Naive thymus-derived CD8-positive, alpha-beta T cell (primary cell): ENCODE data around the gene LRMDA. TPM values are rescaled to one million over a fixed set of nuclear protein-coding genes. Genes with fewer than 3 reads are reported as not detected.
"Not testable (repeated sequence)": the region's sequence is repeated elsewhere in the genome, so short reads cannot be mapped to it uniquely, and the experiment has no call there.

ENCODE experiments used
- ATAC-seq, 2 donors: fragments of 150-1000 bp; cut with Tn5 transposase in 1 of 2; sonication (Bioruptor Pico), chemical (Tn5 transposase) in 1 of 2; 1 replicate in 1 of 2; 2 replicates in 1 of 2; pipeline ENCODE4 v1.10.0; 2021; ENCODE audit warnings: mild to moderate bottlenecking in 2 of 2, moderate library complexity in 2 of 2
- POLR2A ChIA-PET: fragments of 350-600 bp; sonication (Branson Sonifier 250); formaldehyde crosslinking; loops from one replicate; lab custom pipeline; 2021; ENCODE audit warnings: antibody characterized with exemption; lab: Charles Lee
- DNase-seq, 10 donors: peaks; one replicate each; pipeline versions ENCODE4 v3.0.0 to v3.0.0-alpha.2; 2020 to 2022
- H3K27ac Mint-ChIP-seq, 10 donors: one replicate each; pipeline ENCODE4 v1.8.0; 2020 to 2022; ENCODE audit warnings: mild to moderate bottlenecking in 10 of 10, mixed read lengths in 10 of 10, moderate library complexity in 4 of 10, inconsistent platforms in 1 of 10
- H3K27me3 Mint-ChIP-seq, 5 donors: one replicate each; pipeline ENCODE4 v1.8.0; 2021 to 2022; ENCODE audit warnings: mixed read lengths in 5 of 5
- H3K36me3 Mint-ChIP-seq, 3 donors: one replicate each; pipeline ENCODE4 v1.8.0; 2020 to 2022; ENCODE audit warnings: mixed read lengths in 3 of 3, mild to moderate bottlenecking in 2 of 3, inconsistent platforms in 1 of 3
- H3K4me1 Mint-ChIP-seq, 4 donors: one replicate each; pipeline ENCODE4 v1.8.0; 2021 to 2022; ENCODE audit warnings: mixed read lengths in 4 of 4
- H3K4me3 Mint-ChIP-seq, 10 donors: one replicate each; pipeline ENCODE4 v1.8.0; 2020 to 2022; ENCODE audit warnings: mild to moderate bottlenecking in 10 of 10, mixed read lengths in 10 of 10, moderate library complexity in 6 of 10, inconsistent platforms in 1 of 10
- H3K9me3 Mint-ChIP-seq, 9 donors: one replicate each; pipeline ENCODE4 v1.8.0; 2020 to 2022; ENCODE audit warnings: mixed read lengths in 9 of 9, mild to moderate bottlenecking in 3 of 9, inconsistent platforms in 1 of 9, moderate library complexity in 1 of 9
- polyA plus RNA-seq, 3 donors: library from polyadenylated mRNA; unstranded; fragments of 300-500 nt; fragmentation: Illumina TruSeq; gene quantifications; one replicate each; pipeline ENCODE4 v1.2.3, GENCODE V29; 2021
- total RNA-seq, 8 experiments: library from RNA in 2 of 8; stranded (reverse) in 2 of 8; gene quantifications; one replicate each; pipeline ENCODE4 v1.2.3 and lab custom pipeline; 2021 to 2026

Gene LRMDA
- total and polyA plus RNA-seq, 5 experiments from 2014 or later = not detected

DNA sequence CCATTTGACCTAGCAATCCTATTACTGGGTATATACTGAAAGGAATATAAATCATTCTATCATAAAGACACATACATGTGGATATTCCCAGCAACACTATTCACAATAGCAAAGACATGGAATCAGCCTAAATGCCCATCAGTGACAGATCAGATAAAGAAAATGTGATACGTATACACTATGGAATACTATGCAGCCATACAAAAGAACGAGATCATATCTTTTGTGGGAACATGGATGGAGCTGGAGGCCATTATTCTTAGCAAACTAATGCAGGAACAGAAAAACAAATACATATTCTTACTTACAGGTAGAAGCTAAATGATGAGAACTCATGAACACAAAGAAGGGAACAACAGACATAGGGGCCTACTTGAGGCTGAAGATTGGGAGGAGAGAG is 629.6 kb downstream of the LRMDA start:
- H3K4me3 Mint-ChIP-seq, ATAC-seq, H3K4me1 Mint-ChIP-seq, H3K27me3 Mint-ChIP-seq, DNase-seq, H3K27ac Mint-ChIP-seq, H3K9me3 Mint-ChIP-seq, H3K36me3 Mint-ChIP-seq, POLR2A ChIA-PET: not testable (repeated sequence)

DNA sequence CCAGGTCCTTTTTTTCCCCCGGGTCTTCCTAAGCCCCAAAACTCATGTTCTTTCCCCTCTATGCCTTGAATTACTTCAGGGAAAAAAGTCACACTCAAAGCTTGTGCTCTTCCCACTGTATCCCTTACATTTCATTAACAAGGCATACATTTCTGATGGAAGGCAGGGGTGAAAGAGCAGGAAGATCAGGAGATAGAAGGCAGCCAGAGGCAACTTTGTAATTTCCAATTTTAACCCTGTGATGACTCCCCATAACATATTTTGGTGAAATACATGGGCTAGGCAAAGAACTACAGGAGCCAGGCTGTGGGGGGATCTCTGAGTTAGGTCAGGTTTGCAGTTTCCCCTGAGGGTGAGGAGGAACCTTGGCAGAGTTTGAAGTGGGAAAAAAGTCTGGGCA is 635.0 kb downstream of the LRMDA start:
- peaks cover 0 to 20% (median 5%) of the 10 kb centered on the region in 5 donors for H3K27me3 Mint-ChIP-seq
- POLR2A ChIA-PET = no interaction called here
- DNase-seq = no peak
- no peaks in the 10 kb centered on the region for H3K4me1 Mint-ChIP-seq
- no peak overlapping the region for H3K27ac Mint-ChIP-seq
- H3K36me3 Mint-ChIP-seq = no peaks in the 10 kb centered on the region
- H3K4me3 Mint-ChIP-seq = no peak overlapping the region
- peaks cover 0 to 13% (median 0%) of the 10 kb centered on the region in 9 donors for H3K9me3 Mint-ChIP-seq
- no peak for ATAC-seq

- no peak overlapping the region for H3K27ac Mint-ChIP-seq
- H3K4me1 Mint-ChIP-seq = no peaks in the 10 kb centered on the region
- ATAC-seq = no peak
- H3K27me3 Mint-ChIP-seq = peaks cover 0 to 20% (median 5%) of the 10 kb centered on the region in 5 donors
- POLR2A ChIA-PET = no interaction called here
- peaks cover 0 to 13% (median 0%) of the 10 kb centered on the region in 9 donors for H3K9me3 Mint-ChIP-seq
- no peak for DNase-seq
- no peaks in the 10 kb centered on the region for H3K36me3 Mint-ChIP-seq
- H3K4me3 Mint-ChIP-seq = no peak overlapping the region
These were observed 636.0 kb downstream of the LRMDA start for GRCh38 chr10:76067447-76067846.

DNA sequence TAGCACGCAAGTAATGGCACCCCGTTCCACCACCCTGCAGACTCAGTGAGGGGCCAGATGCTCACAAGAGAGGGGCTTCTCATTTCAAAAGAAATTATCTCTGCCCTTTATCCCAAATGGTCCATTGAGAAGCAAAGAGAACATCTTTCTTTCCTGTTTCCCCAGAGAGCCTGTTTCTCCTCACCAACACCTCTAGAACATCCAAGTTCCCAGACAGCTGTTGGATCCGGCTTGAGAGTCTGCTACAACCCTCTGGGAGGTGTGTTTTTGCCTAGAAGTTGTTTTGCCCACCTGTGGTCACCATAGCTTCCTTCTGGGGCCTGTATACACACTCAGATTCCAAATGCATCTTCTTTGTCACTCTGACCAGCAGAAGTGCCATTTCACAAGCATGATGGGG is 637.4 kb downstream of the LRMDA start:
- Mint-ChIP-seq H3K4me1 (no peaks in the 10 kb centered on the region), H3K27ac (no peak overlapping the region), H3K9me3 (peaks cover 0 to 13% (median 0%) of the 10 kb centered on the region in 9 donors), H3K36me3 (no peaks in the 10 kb centered on the region), H3K4me3 (no peak overlapping the region), H3K27me3 (peaks cover 0 to 20% (median 5%) of the 10 kb centered on the region in 5 donors)
- ATAC-seq = no peak
- DNase-seq = no peak
- POLR2A ChIA-PET = no interaction called here

DNA sequence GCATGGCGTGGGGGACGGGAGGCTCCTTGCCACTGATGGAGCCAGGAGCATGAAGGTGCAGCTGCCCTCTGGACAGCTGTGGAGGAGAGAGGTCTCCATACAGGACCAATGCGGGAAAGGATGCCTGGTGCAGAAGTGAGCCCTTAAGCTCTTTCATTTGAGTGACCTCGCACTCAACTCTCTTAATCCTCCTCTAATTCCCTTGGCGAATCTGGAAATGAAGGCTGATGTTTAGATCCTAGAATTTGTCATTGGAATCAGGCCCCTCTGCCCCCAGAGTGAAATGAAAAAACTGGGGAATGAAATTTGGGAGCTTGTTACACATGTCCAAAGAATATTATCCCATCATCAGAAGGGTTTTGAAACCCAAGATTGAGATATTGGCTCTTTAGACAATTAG is 639.5 kb downstream of the LRMDA start:
- no peak for DNase-seq
- Mint-ChIP-seq H3K9me3 (peaks cover 0 to 13% (median 0%) of the 10 kb centered on the region in 9 donors), H3K27me3 (peaks cover 0 to 20% (median 2%) of the 10 kb centered on the region in 5 donors), H3K4me3 (no peak overlapping the region), H3K36me3 (no peaks in the 10 kb centered on the region), H3K27ac (no peak overlapping the region), H3K4me1 (no peaks in the 10 kb centered on the region)
- no peak for ATAC-seq
- POLR2A ChIA-PET = no interaction called here

GRCh38 chr10:76071653-76072365 is 640.4 kb downstream of the LRMDA start:
- H3K9me3 Mint-ChIP-seq = peaks cover 0 to 12% (median 0%) of the 10 kb centered on the region in 9 donors
- peaks cover 0 to 17% (median 2%) of the 10 kb centered on the region in 5 donors for H3K27me3 Mint-ChIP-seq
- H3K27ac Mint-ChIP-seq = no peak overlapping the region
- DNase-seq = no peak
- H3K36me3 Mint-ChIP-seq = no peaks in the 10 kb centered on the region
- no peak overlapping the region for H3K4me3 Mint-ChIP-seq
- ATAC-seq = no peak
- H3K4me1 Mint-ChIP-seq = no peaks in the 10 kb centered on the region
- POLR2A ChIA-PET = no interaction called here

- Mint-ChIP-seq H3K4me1 (no peaks in the 10 kb centered on the region), H3K9me3 (peaks cover 0 to 6% (median 0%) of the 10 kb centered on the region in 9 donors), H3K27me3 (peaks cover 0 to 17% (median 2%) of the 10 kb centered on the region in 5 donors), H3K4me3 (no peak overlapping the region), H3K36me3 (no peaks in the 10 kb centered on the region), H3K27ac (no peak overlapping the region)
- ATAC-seq (no peak), DNase-seq (no peak)
- POLR2A ChIA-PET = no interaction called here
These were observed 641.0 kb downstream of the LRMDA start for GRCh38 chr10:76072384-76072783.

GRCh38 chr10:76073524-76073923 is 642.1 kb downstream of the LRMDA start:
- ATAC-seq = no peak
- DNase-seq = no peak
- no peak overlapping the region for H3K27ac Mint-ChIP-seq
- no peak overlapping the region for H3K4me3 Mint-ChIP-seq
- H3K9me3 Mint-ChIP-seq = peaks cover 0 to 5% (median 0%) of the 10 kb centered on the region in 9 donors
- H3K27me3 Mint-ChIP-seq = peaks cover 0 to 11% (median 2%) of the 10 kb centered on the region in 5 donors
- H3K4me1 Mint-ChIP-seq = no peaks in the 10 kb centered on the region
- POLR2A ChIA-PET = no interaction called here
- H3K36me3 Mint-ChIP-seq = no peaks in the 10 kb centered on the region

DNA sequence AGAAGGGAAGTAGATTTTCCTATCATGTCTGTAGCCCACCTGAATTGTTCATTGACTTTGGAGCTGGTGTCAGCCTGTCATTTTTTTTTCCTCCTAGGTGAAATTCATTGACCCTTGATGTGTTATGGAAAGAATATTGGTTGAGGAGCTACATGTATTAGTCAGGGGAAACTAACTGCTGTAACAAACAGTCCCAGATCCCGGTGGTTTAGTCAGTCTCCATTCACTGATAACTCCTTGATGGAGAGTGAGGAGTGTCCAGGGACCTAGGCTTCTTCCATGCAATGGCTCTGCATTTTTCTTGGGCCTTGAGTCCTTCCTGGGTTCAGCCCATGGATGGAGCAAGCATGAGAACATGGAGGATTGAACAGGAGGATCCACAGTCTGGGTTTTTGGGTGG is 643.2 kb downstream of the LRMDA start:
- Mint-ChIP-seq H3K4me3 (no peak overlapping the region), H3K4me1 (no peaks in the 10 kb centered on the region), H3K9me3 (peaks cover 0 to 7% (median 0%) of the 10 kb centered on the region in 9 donors), H3K27me3 (peaks cover 0 to 11% (median 2%) of the 10 kb centered on the region in 5 donors), H3K36me3 (no peaks in the 10 kb centered on the region), H3K27ac (no peak overlapping the region)
- POLR2A ChIA-PET = no interaction called here
- DNase-seq (no peak), ATAC-seq (no peak)

GRCh38 chr10:76080451-76080850 is 649.0 kb downstream of the LRMDA start:
- POLR2A ChIA-PET = no interaction called here
- Mint-ChIP-seq H3K27me3 (peaks cover 0 to 8% (median 2%) of the 10 kb centered on the region in 5 donors), H3K36me3 (no peaks in the 10 kb centered on the region)

DNA sequence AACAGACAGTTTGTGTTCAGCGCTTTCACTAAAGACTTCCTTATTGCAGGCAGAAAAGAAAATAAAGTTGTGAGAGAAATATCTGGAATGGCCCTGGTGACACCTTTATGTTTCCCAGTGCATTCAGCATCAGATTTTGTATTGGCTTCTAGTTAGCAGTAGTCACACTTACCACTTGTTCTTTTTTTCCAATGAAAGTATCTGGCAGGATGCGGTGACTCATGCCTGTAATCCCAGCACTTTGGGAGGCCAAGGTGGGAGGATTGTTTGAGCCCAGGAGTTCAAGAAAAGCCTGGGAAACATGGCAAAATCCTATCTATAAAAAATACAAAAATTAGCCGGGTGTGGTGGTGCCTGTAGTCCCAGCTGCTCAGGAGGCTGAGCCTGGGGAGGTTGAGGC is 649.6 kb downstream of the LRMDA start:
- DNase-seq (no peak), ATAC-seq (no peak)
- POLR2A ChIA-PET = no interaction called here
- Mint-ChIP-seq H3K27me3 (peaks cover 0 to 13% (median 3%) of the 10 kb centered on the region in 5 donors), H3K27ac (no peak overlapping the region), H3K4me3 (no peak overlapping the region), H3K36me3 (no peaks in the 10 kb centered on the region), H3K9me3 (peaks cover 0 to 11% (median 0%) of the 10 kb centered on the region in 9 donors), H3K4me1 (no peaks in the 10 kb centered on the region)

More at GRCh38 chr10:76080451-76080850, 649.0 kb downstream of the LRMDA start:
- peaks cover 0 to 11% (median 0%) of the 10 kb centered on the region in 9 donors for H3K9me3 Mint-ChIP-seq
- H3K4me1 Mint-ChIP-seq = no peaks in the 10 kb centered on the region
- no peak for DNase-seq
- no peak overlapping the region for H3K4me3 Mint-ChIP-seq
- no peak for ATAC-seq
- no peak overlapping the region for H3K27ac Mint-ChIP-seq

GRCh38 chr10:76082232-76082631 is 650.8 kb downstream of the LRMDA start:
- H3K4me3 Mint-ChIP-seq = no peak overlapping the region
- ATAC-seq (no peak), DNase-seq (no peak)
- H3K27me3 Mint-ChIP-seq = peaks cover 1 to 19% (median 5%) of the 10 kb centered on the region in 5 donors
- H3K27ac Mint-ChIP-seq = no peak overlapping the region
- POLR2A ChIA-PET = no interaction called here
- H3K36me3 Mint-ChIP-seq = no peaks in the 10 kb centered on the region
- H3K9me3 Mint-ChIP-seq = peaks cover 0 to 11% (median 0%) of the 10 kb centered on the region in 9 donors
- peaks cover 0 to 2% (median 0%) of the 10 kb centered on the region in 4 donors for H3K4me1 Mint-ChIP-seq

- Mint-ChIP-seq H3K4me3 (no peak overlapping the region), H3K9me3 (peaks cover 0 to 11% (median 0%) of the 10 kb centered on the region in 9 donors), H3K36me3 (no peaks in the 10 kb centered on the region), H3K27ac (no peak overlapping the region), H3K4me1 (peaks cover 0 to 2% (median 0%) of the 10 kb centered on the region in 4 donors), H3K27me3 (peaks cover 1 to 26% (median 5%) of the 10 kb centered on the region in 5 donors)
- ATAC-seq (no peak), DNase-seq (no peak)
- POLR2A ChIA-PET = interaction anchor here (0.6 kb wide), 1 partner anchor 39 kb away, joined by 4 read pairs; no protein-coding TSS in a partner anchor
These were observed 651.5 kb downstream of the LRMDA start for GRCh38 chr10:76082956-76083355.
